Anterior cingulate cortex (tissue), 58 donors: Measurements from ENCODE around the gene FAM209B.
"Not testable (repeated sequence)": the region's sequence is repeated elsewhere in the genome, so short reads cannot be mapped to it uniquely, and the experiment has no call there.

Experiments used
- DNase-seq, 58 donors: peaks; one replicate each; lab custom pipeline; 2025; lab: John Stamatoyannopoulos, UW

The FAM209B gene

GRCh38 chr20:56532946-56533345 lies at the start of gene FAM209B:
Gene FAM209B, plus strand, starts transcription at chr20:56533246. Its CDS starts 96 bp downstream, at chr20:56533342.
- DNase-seq: not testable (repeated sequence)

- peak in 4 of 58 donors; percentile 1 to 8 (median 4) for DNase-seq
These were observed 49.1 kb upstream of the FAM209B start for GRCh38 chr20:56483970-56484369.

GRCh38 chr20:56487216-56487615 lies 45.8 kb upstream of the FAM209B start:
- peak in 3 of 58 donors; percentile 7 to 23 (median 11) for DNase-seq

GRCh38 chr20:56488566-56488965 lies 44.5 kb upstream of the FAM209B start:
- no peak for DNase-seq

- no peak for DNase-seq
These were observed 31.9 kb upstream of the FAM209B start for GRCh38 chr20:56501116-56501515.

- DNase-seq: no peak
These were observed 29.1 kb upstream of the FAM209B start for GRCh38 chr20:56503916-56504315.

GRCh38 chr20:56504373-56505005 lies 28.6 kb upstream of the FAM209B start:
- DNase-seq: no peak

GRCh38 chr20:56506103-56506502 lies 26.9 kb upstream of the FAM209B start:
- no peak for DNase-seq

- no peak for DNase-seq
These were observed 21.1 kb upstream of the FAM209B start for GRCh38 chr20:56511926-56512325.

GRCh38 chr20:56513161-56514150 lies 19.6 kb upstream of the FAM209B start:
- DNase-seq: no peak

- DNase-seq: peak in 25 of 58 donors; percentile 2 to 67 (median 20)
These were observed 16.4 kb upstream of the FAM209B start for GRCh38 chr20:56516631-56517030.

- DNase-seq: no peak
These were observed 15.8 kb upstream of the FAM209B start for GRCh38 chr20:56517211-56517610.

GRCh38 chr20:56517641-56518040 lies 15.4 kb upstream of the FAM209B start:
- DNase-seq: peak in 1 of 58 donors; percentile 3

- DNase-seq: no peak
These were observed 14.9 kb upstream of the FAM209B start for GRCh38 chr20:56518126-56518525.

- DNase-seq: no peak
These were observed 14.2 kb upstream of the FAM209B start for GRCh38 chr20:56518721-56519398.

- no peak for DNase-seq
These were observed 13.5 kb upstream of the FAM209B start for GRCh38 chr20:56519551-56519950.

- DNase-seq: no peak
These were observed 12.9 kb upstream of the FAM209B start for GRCh38 chr20:56520180-56520579.

GRCh38 chr20:56520746-56521354 lies 12.2 kb upstream of the FAM209B start:
- not testable (repeated sequence) for DNase-seq

- DNase-seq: no peak
These were observed 10.7 kb upstream of the FAM209B start for GRCh38 chr20:56522311-56522710.

- not testable (repeated sequence) for DNase-seq
These were observed 8.6 kb upstream of the FAM209B start, which contains the start of gene FAM209A for GRCh38 chr20:56524444-56524843. Gene FAM209A, plus strand, starts transcription at chr20:56524744. Its CDS starts 65 bp downstream, at chr20:56524809.
